WTC11 (cell line): ENCODE measurements around the gene ANKRD13D.

Experiments
- CTCF ChIP-seq: fragments of 200-600 bp; IDR thresholded peaks from 2 replicates; pipeline ENCODE4 v1.8.0; 2022; ENCODE audit warnings: antibody characterized with exemption
- NFYB ChIP-seq: sonication (generic); formaldehyde crosslinking; conservative IDR thresholded peaks from 2 replicates; pipeline ENCODE4 v1.8.0; 2022; ENCODE audit warnings: low read depth, missing genetic modification reagents
- ZNF121 ChIP-seq: sonication (generic); formaldehyde crosslinking; IDR thresholded peaks from 2 replicates; pipeline ENCODE4 v1.8.0; 2023; ENCODE audit warnings: missing genetic modification reagents
- ZSCAN18 ChIP-seq: fragments of 250-450 bp; sonication (Bioruptor Pico); IDR thresholded peaks from 2 replicates; pipeline ENCODE4 v2.1.2; 2022; ENCODE audit warnings: mild to moderate bottlenecking, moderate library complexity

GRCh38 chr11:67285541-67286498 lies 3.3 kb upstream of the ANKRD13D start:
- no peak for TF ChIP-seq CTCF
- no peak for TF ChIP-seq ZSCAN18 (CRISPR knock-in tag)
- TF ChIP-seq ZNF121 = no peak
- TF ChIP-seq NFYB (CRISPR knock-in tag) = no peak
